Choroid plexus epithelial cell (primary cell): ENCODE results near the gene PTRHD1.
A peak's percentile ranks its signal among the peaks of the same experiment; 100 is the strongest.

ENCODE experiments used
- DNase-seq: peaks from one replicate; pipeline ENCODE4 v3.0.0-alpha.2; 2010; ENCODE audit warnings: low read depth
- H3K4me3 ChIP-seq: 2 replicates; pipeline ENCODE4 v1.5.1; 2011; ENCODE audit warnings: low read depth, mild to moderate bottlenecking, control low read depth, low read length, moderate library complexity
- TF ChIP-seq, protein P1 (sequence below): conservative IDR thresholded peaks from 2 replicates; pipeline ENCODE4 v1.5.1; 2011; ENCODE audit warnings: low read depth, mild to moderate bottlenecking, control low read depth, inconsistent platforms, low read length, moderate library complexity

PTRHD1 gene

DNA sequence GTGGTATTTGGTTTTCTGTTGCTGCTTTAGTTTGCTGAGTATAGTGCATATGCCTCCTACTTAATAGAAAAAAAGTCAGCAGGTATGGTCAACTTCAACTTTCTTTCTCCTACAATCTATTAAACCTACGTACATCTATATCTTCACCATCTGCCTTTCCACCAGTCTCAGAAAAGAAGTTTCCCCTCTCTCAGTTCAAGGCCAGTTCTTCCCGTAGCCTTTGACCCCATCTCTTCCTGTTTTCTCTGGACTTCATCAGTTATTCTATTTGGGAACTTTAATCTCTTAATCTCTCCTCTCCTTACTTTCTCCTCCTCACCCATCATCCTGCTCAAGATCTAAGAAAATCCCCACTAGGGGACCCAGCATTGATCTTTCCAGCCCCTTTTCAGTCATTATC lies 5.7 kb downstream of the PTRHD1 start:
- TF ChIP-seq, protein P1, sequence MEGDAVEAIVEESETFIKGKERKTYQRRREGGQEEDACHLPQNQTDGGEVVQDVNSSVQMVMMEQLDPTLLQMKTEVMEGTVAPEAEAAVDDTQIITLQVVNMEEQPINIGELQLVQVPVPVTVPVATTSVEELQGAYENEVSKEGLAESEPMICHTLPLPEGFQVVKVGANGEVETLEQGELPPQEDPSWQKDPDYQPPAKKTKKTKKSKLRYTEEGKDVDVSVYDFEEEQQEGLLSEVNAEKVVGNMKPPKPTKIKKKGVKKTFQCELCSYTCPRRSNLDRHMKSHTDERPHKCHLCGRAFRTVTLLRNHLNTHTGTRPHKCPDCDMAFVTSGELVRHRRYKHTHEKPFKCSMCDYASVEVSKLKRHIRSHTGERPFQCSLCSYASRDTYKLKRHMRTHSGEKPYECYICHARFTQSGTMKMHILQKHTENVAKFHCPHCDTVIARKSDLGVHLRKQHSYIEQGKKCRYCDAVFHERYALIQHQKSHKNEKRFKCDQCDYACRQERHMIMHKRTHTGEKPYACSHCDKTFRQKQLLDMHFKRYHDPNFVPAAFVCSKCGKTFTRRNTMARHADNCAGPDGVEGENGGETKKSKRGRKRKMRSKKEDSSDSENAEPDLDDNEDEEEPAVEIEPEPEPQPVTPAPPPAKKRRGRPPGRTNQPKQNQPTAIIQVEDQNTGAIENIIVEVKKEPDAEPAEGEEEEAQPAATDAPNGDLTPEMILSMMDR, result no peak
- no peak overlapping the region for H3K4me3 ChIP-seq
- DNase-seq, result no peak

DNA sequence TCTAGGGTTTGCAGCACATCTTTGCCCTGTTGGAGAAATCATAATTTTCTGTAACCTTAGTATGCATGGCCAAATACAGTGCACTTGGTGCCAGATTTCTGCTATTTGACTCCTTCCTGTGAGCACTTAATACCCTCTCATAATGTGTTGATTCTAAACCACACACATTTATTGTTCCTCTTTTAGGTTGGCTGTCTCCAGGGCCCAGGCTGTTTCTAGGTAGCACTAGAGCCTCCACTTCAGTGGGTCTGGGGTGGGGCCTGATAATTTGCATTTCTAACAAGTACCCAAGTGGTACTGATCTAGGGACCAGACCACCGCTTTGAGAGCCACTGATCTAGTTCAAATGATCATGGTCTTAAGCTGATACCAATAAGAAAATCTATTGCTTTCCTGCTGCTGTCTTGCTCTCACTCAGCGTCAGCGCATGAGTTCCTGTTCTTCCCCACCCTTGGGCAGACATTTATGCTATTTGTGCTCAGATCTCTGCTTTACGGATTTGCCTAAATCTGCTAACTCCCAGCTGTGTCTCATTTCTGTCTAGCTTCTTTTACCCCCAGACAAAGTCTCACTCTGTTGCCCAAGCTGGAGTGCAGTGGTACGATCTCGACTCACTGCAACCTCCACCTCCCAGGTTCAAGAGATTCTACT lies 7.4 kb downstream of the PTRHD1 start:
- no peak for DNase-seq
- H3K4me3 ChIP-seq, result no peak overlapping the region
- TF ChIP-seq, protein P1, result no peak

DNA sequence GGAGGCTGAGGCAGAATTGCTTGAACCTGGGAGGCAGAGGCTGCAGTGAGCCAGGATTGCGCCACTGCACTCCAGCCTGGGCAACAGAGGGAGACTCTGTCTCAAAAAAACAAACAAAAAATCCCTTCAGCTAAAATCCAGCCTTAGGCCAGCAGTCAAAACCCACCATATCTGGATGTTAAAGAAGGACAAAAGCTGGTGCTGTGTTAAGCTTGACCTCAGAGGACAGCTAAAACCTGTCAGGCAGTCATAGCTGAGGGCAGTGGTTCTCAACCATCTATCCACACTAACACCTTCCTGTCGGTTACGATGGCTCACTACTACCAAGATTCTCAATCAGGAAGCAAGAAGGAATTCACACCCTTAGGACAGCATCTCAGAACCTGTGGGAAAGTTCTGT lies 9.6 kb downstream of the PTRHD1 start:
- TF ChIP-seq, protein P1, result no peak
- H3K4me3 ChIP-seq, result no peak overlapping the region
- DNase-seq, result no peak

DNA sequence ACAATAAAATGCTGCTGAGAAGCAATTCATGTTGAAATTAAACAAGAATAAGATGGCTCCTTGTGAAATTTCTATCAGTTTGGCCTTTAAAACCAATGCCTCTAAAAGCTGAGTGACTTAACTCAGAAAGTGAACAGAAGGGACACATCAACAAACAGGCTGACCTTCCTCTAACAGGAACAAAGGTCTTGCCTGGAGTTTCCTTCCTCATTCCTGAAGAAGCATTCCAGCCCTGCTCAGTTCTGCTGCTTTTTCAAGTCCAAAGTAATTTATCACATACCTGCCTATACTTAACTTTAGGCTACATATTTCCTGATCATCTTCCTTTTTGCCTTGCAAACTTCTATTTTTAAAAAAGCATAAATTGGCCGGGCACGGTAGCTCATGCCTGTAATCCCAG lies 14.1 kb downstream of the PTRHD1 start:
- no peak overlapping the region for H3K4me3 ChIP-seq
- TF ChIP-seq, protein P1, result no peak
- no peak for DNase-seq

DNA sequence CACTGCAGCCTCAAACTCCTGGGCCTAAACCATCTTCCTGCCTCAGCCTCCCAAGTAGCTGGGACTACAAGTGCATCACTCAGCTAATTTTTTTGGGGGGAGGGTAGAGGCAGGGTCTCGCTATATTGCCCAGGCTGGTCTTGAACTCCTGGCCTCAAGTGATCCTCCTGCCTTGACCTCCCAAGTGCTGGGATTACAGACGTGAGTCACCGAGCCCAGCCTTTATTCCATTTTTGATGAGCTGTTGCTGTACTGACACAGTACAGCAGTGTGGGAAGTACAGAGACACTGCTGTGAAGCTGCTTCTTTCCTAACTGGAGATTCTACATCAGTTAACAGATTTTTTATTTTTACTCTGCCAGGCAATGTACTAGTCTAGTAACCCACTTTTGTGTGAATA lies 18.8 kb downstream of the PTRHD1 start:
- no peak overlapping the region for H3K4me3 ChIP-seq
- DNase-seq, result no peak
- TF ChIP-seq, protein P1, result no peak

DNA sequence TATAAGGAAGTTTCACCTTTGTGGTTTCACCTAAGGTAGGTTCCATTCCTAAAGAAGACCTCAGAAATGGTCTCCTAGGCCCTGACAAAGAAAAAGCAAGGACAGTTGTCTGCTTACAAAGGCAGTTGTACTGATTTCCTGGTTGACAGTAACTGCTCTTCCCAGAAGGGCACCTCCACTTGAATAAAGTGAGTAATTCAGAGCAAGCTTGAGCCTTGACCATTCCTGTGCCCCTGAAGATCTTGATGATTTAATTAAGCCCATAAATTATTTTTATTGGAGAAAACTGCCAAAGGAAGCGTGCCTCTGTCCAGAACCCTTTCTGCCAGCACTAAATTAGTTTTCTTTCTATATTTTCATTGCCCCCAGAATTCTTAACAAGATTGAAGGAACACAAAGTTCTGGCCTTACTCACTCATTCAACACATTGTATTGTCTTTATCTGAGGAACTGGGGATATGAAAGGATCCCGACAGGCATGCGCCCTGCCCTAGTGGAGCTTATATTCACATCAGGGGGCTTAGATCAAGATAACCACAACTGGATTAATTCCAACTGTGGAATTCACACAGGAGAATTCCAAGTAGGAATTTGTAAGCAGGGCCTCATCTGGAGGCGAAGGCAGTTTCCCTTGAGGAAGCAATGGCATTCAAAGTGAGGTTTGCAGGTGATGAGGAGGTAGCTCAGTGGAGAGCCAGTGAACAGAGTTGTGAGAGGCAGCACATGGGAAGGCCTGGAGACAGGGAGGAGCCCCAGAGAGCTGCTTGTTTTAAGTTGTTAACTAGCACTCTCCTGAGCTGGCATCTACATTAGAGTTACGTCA lies 21.2 kb downstream of the PTRHD1 start:
- no peak overlapping the region for H3K4me3 ChIP-seq
- TF ChIP-seq, protein P1, result no peak
- DNase-seq, result peak; percentile 44

DNA sequence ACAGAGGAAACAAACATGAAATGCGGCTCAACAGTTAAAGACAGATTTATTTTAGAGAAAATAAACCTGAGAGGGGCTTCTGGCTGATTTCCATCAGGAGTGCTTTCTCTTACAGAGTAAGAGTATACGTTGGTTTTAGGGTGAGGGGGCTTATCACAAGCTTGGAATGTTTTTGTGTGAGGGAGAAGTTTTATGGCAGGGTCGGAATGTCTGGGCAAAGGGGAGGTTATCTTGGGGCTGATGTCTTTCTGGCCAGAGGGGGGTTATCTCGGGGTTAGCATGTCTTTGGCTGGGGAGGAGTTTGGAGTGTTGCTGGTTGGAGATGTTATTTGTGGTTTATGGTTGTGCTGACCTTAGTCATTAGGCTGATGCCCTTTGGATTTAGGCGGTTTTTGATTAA lies 22.1 kb downstream of the PTRHD1 start:
- no peak overlapping the region for H3K4me3 ChIP-seq
- TF ChIP-seq, protein P1, result no peak
- DNase-seq, result no peak
